HG02642 (cell line): ENCODE measurements around the gene UBE3B.

ENCODE experiments used
- ATAC-seq: cut with Tn5 transposase; IDR thresholded peaks from one replicate; pipeline ENCODE4 v1.9.1; 2021; ENCODE audit warnings: mild to moderate bottlenecking; ENCODE audit not compliant: unreplicated experiment, poor library complexity

The UBE3B gene

DNA sequence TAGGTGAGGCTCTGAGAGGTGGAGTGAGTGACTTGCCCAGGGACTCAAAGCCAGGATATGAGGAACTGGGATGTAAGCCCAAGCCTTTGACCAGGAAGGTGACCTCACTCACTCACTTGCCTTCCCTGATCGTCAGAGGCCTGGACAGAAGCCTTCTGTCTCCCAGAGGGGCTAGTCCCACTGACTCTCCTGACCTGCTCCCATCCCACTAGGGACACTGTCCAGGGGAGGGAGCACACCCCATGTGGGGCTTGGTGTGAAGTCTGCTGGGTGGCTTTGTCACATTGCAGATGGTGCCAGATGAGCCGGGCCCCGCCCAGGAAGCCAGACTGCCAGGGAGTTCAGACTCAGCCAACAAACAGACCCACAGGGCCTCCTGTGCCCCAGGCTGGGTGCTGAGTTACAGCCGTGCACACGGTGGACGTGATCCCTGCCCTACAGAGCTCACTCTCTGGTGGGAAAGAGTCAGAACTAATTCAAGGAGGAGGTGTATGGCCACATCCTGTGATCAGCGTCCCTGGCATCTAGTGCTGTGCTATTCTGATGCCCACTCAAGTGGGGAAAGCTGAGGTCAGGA, 67.6 kb downstream of the UBE3B start:
- ATAC-seq: no peak

DNA sequence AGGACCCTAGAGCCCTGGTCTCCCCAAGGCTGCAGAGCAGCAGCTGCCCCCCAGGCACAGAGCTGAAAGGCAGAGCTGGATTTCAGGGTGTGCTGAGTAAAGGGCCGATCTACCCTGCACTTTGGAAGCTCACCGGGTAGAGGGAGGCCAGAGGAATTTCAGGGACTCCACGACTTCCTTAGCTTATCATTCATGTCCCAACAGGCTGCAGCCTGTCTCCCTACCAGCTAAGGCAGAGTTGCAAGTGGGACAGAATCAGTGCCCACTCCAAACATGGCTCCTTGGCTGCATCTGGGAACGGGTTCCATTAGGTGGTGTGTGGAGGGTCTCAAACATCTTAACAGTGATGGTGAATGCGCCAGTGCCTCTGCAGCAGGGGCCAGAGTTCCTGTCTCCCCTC, 68.4 kb downstream of the UBE3B start:
- no peak for ATAC-seq

DNA sequence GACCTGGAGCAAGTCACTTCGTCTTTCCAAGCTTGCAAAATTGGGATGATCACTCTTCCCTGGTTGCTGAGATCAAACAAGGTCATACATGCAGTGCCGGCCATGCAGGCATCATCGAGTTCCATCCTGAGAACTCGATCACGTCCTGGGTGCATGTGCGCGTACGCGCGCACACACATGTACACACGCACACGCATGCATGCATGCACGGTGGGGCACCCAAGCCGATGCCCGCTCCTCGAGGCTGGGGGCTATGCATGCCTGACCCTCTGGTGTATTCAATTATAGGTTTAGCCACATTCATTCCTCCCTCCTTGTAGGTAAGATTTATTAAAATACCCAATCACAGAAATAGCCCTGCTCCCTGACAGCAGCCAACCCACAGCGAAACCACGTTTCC, 69.9 kb downstream of the UBE3B start:
- no peak for ATAC-seq

DNA sequence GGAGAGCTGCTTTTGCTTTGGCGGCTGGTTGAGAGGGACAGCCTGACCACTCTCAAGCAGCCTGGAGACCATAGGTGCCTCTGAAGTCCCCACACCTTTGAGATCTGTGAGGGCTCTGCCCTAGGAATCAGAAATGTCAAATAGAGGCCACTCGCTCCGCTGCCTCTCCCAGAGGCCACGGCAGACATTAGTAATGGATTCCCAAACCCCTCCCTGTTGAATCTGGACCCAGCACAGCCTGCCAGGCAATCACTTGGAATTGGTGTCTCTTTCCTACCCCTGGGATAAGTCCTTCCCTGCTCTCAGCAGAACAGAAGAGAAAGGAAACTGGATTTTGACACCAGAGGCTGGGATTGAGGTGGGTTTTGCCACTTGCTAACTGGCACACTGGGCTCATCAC, 70.8 kb downstream of the UBE3B start:
- ATAC-seq: no peak

DNA sequence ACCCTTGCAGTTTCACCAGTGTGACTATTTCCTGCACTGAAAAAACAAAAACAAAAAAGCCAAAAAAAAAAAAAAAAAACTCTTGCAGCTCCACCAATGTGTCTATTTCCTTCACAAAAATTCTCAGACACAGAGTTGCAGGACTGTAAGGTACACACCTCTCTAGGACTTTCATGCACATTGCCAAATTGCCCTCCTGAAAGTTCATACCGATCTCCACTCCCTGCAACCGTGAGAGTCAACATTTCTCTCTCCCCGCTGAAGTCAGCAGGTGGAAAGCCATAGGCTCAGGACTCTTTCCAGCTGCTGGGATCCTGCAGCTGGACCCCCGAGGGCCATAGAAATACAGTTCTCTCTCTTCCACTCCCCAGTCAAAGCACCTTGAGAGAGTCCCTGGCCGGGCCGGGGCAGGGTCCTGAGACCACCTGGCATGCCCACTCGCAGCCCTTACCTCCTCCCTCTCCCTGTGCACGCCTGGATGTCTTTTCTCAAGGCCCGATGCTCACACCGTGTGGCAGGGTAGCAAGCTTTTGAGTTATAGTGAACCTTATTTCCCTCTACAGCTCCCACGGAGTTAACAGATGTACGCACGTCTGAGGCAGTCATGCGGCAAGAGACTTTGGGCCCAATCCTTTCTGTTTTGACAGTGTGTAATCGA, 72.3 kb downstream of the UBE3B start:
- ATAC-seq: no peak

DNA sequence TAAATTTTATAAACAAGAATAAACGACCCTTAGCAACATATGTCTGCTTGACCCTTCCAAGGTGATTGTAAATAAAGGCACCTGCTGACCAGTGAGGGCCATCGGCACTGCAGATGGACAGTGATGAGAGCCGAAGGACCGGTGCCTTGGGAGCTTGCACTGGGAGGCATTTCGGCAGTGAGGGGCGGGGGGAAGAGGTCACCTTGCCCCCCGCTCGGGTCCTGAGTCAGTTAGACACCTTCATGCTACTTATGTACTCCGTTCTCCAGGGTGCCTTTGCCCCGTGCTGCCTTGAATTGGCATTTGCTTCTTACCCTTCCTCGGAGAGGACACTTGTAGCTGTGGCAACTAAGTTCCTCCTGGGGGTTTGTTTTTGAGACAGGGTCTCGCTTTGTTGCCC, 72.8 kb downstream of the UBE3B start:
- no peak for ATAC-seq

DNA sequence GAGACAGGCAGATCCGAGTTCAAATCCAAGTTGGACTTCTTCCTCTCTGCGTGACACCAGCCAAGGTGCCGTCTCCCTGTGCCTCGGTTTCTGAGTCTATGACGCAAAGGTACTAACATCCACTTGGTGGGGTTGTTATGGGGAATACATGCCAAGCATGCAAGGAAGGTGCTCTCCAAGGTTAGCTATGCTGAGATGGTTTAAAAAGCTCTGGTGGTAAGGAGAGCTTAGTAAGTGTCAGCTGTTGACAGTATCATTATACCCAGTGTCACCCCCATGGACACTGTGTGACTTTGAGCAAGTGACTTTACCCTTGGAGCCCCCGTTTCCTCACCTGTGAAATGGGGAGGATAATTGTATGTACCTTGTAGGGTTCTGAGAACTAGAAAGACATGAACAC, 73.7 kb downstream of the UBE3B start:
- ATAC-seq: no peak

DNA sequence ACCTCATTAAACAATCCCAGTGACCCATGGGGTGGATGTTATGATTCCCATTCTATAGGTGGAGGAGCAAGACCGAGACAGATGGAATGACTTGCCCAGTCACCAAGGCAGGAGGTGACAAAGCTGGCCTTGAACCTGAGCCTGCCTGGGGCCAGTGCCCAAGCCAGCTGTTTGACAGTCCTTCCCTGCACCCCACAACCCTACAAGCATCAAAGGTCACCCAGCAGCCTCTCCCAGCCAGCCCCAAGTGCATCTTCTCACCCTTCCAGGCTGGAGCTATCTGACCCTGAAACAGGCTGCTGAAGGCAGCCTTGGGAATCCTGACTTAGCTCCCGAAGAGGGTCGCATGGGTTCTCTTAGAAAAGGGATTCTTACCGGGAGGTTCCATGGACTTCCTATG, 75.5 kb downstream of the UBE3B start:
- no peak for ATAC-seq

DNA sequence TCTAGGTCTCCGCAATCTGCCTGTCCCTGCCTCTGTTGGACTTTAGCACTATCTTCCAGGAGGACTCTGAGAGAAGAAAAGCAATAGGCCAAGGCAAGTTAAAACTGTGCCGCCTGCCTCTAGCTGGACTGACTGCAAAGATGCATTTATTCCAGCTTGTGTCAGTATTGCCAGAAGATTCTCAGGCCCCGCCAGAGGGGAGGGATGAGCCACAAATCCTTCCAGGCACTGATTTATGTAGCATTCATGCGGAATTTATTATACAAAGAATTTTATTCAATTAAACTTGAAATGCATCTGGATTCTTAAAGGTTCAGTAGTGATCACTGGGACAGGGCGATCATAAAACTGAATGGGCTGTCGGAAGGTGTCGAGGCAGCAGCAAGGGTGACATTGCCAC, 76.0 kb downstream of the UBE3B start:
- no peak for ATAC-seq

DNA sequence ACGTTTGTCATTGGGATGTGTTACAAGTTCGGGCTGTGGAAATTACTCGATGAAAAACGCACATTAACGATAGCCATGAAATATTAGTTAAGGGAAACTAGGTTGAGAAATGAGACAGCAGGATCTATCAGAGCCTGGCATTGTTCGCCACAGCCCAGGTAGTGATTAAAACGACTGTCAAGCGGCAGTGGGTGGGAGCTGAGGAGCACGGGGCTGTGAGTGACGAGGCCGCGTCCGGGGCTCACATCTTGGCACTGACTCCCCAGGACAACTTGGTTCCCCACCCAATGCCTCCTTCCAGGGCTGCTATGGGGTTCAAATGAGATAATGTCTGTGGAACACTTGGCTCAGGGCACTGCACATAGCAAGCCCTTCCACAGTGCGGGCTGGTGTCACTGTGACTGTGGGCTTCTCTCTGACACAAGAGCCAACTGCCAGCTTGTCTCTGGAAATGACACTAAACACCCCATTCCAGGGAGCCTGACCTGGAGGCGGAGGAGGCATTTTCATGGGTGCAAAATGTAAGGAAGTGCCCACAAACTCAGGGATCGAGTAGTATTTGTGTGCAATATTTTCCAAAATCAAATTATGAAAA, 76.6 kb downstream of the UBE3B start:
- ATAC-seq: no peak

DNA sequence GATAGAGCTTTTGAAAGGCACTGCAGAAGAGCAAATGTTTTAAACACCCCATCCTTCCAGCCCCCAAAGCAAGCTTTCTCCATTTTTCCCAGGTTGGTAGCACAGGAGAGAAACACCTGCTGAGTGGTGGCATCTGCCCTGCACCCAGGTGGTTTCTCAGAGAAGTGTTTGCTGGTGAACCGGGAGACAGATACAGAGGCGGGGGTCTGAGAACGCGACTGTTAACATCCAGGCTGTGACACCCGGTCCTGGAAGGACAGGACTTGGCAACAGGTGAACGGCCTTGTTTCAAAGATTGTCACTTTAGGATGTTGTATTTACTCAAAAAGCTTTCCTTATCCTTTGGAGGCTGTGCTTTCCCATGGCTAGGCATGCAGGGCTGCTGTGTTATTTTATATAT, 77.3 kb downstream of the UBE3B start:
- ATAC-seq: no peak

DNA sequence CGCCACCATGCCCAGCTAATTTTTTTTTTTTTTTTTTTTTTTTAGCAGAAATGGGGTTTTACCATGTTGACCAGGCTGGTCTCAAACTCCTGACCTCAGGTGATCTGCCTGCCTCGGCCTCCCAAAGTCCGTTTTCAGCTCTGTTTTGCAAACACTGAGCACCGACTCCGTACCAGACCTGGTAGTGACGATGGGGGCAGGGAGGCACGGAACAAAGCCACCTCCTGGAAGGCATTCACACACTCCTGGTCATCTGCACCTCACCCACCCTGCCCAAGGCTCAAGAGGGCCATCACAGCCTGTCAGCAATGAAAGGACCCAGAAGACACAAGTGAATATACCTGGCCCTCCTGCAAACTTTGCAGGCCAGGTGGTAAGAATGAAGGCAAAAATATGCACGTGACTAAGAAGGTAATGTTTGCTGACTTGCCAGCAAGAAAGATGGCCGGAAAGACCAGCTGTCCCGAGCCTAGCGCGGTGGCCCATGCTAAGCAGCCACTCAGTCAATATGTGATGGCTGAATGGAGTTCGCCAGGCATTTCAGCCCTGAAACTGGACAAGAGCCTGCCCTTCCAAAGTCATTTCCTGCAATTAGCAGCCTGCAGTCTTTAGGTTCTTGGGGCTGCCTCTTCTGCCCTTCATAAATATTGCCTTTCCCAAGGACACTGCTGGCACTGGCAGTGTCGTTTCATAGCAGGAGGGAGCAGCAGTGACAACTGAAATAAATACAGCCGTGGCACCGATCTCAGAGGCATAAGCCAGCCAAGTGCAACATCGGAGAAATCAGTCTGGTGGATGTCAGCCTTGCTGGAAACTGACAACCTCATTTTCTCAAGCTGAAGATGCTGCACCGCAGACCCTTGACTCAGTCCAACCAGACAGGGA, 78.2 kb downstream of the UBE3B start:
- ATAC-seq: no peak

DNA sequence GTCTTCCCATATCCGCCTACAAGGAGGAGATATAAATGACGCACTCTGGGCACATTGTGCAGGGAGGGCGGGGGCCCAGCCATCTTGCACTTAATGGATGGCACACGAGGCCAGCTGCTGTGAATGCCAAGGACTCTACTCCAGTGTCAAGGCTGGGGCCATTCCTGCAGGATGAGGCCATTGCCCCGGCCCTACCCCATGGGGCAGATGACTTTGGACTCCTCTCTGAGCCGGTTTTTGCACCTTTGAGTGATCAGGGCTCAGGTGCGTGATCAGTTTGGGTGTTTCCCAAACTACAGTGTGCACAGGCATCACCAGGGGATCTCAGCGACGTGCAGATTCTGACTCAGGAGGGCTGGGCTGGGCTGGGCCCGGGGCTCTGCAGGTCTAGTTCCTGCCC, 79.8 kb downstream of the UBE3B start:
- no peak for ATAC-seq

DNA sequence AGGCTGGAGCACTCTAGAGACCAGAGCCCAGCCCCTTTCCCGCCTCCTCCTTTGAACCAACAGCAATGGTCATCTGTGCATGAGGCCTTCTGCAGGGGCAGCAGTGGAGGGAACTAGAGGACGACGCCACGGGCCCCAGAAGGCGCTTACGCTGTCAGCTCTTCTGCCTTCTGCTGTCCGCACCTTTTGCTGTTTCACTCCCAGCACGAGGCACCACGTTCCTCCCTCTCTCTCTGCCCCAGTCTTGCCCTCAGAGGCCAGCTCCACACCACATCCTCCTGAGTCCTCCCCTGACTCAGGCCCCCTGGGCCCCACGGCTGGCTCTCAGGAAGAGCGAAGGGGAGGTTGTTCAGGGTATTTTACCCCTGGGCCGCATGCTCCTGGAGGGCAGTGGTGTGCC, 80.4 kb downstream of the UBE3B start:
- ATAC-seq: no peak

DNA sequence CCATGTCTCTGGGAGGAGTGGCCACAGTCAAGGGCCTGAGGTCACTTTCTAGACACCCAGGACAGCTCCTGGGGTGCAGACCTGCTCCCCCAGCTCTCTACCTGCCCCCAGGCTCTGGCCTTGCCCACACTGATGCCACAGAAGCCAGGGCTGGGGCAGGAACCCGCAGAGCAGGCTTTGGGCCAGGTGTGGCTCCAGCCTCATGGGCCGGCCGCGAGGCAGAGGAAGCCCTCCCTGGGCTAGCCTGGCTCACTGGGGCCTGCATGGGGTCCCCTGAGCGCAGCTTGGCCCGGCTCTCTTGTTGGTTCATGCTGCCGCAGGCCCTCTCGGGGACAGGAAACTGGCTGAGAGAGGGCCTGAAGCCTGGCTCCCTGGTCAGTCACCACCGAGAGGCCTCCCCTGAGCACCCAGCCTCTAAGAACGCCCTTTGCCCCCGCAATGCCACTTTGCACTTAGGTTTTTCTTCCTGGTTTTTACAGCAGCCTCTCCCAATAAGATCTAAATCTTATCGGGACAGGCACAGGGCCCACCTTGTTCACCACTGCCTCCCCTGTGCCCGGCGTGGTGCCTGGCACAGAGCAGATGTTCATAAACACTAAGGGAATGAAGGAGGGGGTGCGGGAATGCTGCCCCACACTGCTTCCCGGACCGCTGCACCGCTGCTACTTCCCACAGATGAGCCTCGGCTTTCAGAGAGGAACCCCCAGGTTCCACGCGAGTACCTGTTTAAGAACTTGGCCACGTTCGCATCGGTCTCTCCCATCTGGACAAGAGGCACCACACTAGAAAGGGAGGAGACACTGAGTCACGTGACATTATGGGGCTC, 81.2 kb downstream of the UBE3B start:
- ATAC-seq: no peak

DNA sequence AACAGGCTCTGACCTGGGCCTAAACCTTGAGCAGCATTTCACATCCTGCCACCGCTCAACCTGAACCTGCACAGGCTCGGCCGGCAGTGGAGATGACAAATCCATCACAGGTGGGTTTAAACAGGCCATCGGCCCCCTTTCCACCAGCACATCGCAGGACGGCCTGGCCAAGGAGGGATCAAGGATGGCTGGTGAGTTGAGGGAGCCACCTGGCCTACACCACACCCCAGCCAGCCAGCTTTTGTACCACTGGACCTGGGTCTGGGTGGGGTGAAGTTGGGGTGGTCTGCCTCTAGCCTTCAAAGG, 81.7 kb downstream of the UBE3B start:
- ATAC-seq: no peak

DNA sequence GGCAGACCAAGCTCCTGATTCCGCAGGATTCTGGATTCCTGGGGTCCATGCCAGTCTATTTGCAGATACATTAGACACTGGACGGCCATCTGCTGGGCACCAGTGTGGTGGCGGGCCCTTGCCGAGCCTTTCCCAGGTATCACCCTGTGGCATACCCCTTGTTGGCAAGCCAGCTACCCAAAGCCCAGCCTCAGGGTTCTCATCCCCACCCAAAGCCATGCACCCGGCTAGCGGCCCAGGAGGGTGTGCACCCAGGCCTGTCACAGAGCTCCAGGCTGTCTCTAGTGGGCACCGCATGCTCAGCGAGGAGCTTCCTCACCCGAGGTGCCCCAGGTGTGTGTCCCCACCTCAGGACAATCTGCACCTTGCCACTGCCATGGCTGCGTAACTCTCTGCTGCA, 82.2 kb downstream of the UBE3B start:
- ATAC-seq: no peak

DNA sequence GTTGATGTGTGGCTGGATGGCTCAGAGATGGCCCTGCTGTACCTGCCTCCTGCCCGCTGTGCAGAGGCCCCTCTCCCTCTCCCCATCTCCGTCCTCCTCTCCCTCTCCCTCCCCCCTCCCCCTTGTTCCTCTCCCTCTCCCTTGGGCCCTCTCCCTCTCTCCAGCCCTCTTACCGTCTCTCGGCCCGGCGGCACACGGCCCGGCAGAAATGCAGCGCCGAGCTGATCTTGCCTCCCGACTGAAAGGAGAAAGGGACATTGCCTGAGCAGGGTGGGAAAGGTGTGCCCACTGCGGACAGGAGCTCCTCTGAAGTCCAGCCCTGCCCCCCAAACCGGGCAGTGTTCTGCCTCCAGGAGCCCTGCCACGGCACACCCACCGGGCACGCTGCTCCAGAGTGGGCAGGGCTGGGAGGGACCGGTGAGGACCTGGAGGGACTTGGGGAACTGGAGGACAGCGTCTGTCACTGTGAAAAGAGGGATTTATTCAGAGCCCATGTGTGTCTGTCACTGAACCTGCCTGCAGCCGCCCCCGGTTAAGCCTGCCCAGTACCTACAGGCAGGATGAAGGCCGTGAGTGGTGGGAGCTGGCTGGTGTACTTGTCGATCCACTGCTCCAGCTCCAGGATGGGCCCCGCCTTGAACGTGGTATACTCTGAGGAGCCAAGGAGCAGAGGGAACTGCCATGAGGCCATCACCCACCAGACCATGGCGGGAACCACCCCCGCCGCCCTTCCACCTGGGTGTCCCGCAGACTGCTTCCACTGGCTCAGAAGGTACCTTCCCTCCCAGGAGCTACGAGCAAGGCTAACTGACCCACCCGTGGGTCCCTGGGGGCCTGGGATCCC, 83.7 kb downstream of the UBE3B start:
- no peak for ATAC-seq

DNA sequence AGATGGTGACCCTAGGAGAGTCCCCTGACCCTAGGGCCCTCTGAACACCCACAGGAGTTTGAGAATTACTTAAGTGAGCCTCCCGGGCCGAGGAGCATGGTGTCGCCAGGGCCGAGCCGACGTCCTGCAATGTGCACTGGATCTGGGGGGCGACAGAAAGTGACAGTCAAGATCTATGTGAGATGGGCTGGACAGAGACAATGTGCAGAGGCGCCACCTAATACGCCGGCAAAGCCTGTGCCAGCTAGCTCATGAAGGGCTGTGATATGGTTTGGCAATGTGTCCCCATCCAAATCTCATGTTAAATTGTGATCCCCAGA, 84.2 kb downstream of the UBE3B start:
- no peak for ATAC-seq

DNA sequence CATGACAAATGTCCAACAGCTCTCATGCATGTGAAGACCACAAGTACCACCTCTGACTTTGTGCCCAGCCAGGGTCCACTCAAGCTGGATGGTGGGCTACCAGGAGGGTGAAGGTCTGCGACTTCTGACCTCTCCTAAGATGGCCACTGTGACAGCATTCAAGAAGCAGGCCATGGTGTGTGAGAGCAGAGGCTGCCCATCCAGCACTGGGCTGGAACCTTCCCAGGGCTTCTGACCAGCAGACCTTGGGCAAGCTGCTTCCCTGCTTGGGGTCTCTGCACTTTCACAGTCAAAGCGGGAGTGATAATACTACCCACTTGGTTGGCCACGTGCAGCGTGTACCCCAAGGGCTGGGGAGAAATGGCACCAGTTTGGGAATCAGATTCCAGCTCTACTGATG, 85.4 kb downstream of the UBE3B start:
- no peak for ATAC-seq
